Measurements from ENCODE around the gene SEMA4D.

Gene SEMA4D

DNA sequence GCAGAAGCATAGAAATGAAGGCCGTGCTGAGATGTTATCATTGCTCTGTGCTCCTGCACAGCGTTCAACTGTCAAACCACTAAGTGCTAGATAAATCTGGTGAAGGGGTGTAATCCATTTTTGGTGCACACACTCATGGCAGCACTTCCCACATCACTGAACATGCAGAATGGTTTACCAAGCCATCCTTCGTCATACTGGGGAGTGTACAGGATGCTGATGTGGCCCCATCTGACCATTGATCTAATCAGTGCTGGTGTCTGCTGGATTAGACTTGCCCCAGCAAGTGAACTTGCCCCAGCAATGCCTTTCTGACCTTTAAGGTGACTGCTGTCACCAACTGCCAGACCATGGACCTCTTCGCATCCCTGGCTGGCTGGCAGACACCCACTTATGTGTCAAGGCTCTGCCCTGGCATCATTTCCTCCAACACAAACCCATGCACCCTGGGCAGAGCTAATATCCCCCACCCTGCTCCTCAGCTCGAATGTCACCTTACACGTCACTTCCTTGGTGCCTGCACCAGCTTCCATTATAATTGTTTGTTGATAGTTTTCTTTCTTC lies 4.2 kb upstream of the SEMA4D start:
- TF ChIP-seq GATA1 (IDR thresholded peaks at IDR 0.05; ENCODE audit: low read depth, low read length) (no peak), POLR2A (IDR thresholded peaks at IDR 0.05; ENCODE audit: low read length) (no peak)
- peak in 1 of 2 experiments; percentile 23 for DNase-seq

DNA sequence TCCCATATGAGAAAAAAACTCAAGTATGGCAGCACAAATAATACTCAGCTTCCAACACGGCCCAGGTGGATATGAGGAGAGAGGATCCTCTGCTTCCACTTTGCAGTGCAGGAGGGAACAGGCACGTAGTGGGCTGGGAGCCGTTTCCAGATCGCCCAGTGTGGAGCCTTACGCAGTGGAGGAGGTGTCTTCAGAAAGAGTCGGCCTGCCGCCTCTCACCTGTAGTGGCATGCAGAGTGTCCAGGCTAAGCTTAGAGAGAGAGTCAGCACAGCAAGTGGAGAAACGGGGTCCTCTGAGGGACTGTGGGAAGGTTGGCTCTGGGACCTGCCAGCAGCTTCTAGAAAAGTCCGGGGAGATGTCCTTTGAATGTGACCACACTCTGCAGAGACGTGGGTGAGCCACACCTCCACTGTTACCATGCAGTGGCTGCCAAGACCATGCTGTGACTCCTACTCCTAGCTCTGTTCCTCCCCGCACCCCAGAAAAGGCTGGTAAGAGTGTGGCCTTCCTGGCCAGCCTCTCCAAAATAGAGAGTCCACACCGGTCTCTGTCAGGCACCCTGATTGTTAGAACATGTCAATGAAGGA lies 3.5 kb upstream of the SEMA4D start:
- no peak for TF ChIP-seq GATA1 (IDR thresholded peaks at IDR 0.05; ENCODE audit: low read depth, low read length)
- no peak for TF ChIP-seq POLR2A (IDR thresholded peaks at IDR 0.05; ENCODE audit: low read length)
- no peak for DNase-seq

DNA sequence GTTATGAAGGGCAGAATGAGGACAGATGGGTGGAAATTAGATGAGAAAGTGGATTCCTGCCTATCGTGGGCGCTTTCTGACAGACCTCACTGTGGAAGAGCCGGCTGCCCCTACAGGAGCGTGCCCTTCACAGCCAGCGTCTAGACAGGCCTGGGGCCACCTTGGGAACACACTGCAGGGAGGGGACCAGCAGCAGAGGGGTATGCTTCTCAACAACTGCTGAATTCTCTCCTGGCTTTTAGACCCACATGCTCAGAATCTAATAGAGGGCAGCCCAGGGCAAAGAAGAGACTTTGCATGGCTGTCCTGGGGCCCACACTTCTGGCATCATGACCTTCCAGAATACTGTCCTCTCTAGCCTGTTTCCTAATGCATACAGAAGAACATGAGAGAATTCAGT lies 2.1 kb upstream of the SEMA4D start:
- TF ChIP-seq POLR2A (IDR thresholded peaks at IDR 0.05; ENCODE audit: low read length), result no peak
- DNase-seq, result no peak

DNA sequence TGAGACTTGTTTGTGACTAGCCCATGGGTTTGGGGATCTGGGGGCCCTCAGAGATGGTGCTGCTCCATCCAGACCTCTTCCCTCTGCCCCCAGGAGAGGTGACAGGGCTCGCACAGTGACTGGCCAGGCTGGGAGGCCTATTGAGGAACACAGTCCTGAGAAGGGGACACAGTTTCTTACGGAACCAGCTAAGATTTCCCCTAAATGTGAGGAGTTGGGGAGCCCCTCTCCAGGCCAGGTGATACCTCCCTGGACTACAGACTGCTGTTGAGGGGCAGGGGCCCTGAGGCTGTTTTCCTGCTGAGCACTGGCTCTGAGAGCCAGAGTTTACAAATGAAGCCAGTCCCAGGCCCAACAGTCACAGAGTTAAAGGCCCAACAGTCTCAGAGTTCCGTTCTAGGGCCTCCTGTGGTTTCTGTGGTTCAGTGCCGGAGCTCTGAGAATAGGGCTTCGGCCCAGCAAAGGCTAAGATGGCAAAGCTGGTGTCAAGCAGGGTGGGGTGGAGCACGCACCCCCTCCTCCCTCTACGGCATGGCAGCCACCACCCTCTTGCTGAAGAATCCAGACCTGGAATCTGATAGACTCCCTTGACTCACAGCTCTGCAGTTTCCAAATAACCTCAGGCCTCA lies 1.1 kb upstream of the SEMA4D start:
- DNase-seq, result no peak
- TF ChIP-seq GATA1 (IDR thresholded peaks at IDR 0.05; ENCODE audit: low read depth, low read length), result no peak
- TF ChIP-seq POLR2A (IDR thresholded peaks at IDR 0.05; ENCODE audit: low read length), result no peak

DNA sequence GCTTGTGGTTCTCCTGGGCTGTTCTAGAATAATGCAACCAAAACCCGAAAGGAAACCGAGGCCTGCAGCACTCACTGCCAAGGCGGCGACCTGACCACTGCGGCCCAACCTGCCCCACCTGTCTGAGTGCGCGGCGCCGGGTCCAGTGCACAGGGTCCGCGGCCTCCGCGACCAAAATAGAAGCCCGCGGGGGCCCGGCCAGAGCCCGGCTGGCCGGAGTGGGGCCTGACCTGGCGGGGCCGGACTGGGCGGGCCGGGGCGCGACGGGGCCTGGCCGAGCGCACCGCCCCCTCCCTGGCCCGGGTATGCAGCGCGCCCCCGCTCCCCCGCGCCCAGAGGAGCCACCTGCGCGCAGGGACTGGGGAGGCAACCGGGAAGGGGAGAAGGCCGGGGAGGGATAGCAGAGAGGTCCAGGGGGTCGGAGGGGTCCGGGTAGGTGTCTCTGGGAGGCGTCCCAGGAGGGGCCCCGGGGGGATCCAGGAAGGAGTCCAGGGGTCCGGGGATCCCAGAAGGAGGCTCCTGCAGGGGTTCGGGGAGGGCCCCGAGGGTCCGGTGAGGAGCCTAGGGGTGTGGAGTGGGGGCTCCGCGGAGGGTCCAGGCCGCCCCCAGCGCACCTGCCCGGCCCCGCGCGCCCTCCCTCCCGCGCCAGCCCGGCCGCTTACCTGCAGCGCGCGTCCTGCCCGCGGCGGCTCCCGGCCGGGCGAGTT lies 503 bp downstream of the SEMA4D start:
- DNase-seq, result no peak

DNA sequence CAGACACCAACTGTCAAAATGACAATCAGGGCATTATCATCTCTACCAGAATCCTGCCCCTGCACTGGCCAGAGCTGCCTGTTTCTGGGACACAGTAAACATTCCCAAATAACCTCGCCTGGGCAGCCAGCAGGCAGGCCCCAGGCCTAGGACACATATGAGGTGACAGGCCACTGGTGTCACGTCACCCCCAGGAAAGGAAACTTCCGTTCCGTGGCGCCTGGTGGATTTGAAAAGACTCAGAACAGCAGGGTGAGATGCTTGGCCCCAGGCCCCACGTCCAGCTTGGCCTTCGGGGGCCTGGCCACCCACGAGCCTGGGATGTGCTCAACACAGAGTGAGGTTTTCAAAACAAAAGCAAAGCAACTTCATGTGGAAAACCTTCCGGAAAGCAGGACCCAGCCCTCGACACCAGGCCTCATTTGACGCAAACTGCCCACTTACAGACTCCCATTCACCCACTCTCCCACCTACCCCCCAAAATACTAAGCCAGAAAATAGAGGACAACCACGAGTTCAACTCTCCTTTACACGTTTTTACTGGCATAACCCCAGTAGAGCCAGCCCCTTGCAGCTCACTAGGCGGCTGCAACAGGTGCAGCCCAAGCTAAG lies 1.2 kb downstream of the SEMA4D start:
- DNase-seq, result peak in 1 of 2 experiments; percentile 19
- no peak for TF ChIP-seq GATA1 (IDR thresholded peaks at IDR 0.05; ENCODE audit: low read depth, low read length)
- TF ChIP-seq POLR2A (IDR thresholded peaks at IDR 0.05; ENCODE audit: low read length), result no peak

More for the DNA sequence above, 503 bp downstream of the SEMA4D start:
- no peak for TF ChIP-seq GATA1 (IDR thresholded peaks at IDR 0.05; ENCODE audit: low read depth, low read length)
- no peak for TF ChIP-seq POLR2A (IDR thresholded peaks at IDR 0.05; ENCODE audit: low read length)

DNA sequence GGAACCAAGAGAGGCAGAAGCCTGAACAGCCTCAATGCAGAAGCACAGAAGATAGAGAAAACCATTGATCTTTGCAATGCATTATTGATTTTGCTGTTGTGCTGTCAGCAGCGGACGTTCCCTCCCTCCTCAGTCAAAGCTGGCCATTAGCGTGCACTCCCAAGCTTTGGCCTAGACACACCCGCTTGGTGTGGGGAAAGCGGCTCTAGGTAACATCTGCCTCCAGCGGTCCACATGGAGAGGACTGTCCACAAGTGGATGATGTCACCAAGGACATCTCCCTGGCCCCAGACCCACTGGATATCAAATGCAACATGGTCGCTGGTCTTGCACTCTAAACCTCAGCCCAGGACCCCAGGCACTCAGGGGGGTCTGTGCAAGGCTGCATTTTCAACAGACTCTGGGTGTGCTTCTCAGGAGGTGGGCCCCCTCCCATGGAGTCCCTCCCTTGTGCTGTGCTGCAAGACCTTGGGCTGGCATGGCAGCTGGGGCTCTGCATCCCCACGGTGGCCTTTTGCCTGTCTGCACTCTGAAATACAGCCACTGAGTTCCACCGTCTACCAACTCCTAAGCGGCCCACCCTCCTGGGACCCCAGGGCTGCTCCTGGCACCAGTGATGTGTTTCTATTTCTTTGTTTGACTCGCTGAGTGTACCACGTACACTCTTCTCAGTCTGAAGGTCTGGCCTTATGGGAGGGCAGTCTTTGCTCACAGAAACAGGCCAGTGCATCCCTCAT lies 1.9 kb downstream of the SEMA4D start:
- TF ChIP-seq GATA1 (IDR thresholded peaks at IDR 0.05; ENCODE audit: low read depth, low read length) (no peak), POLR2A (IDR thresholded peaks at IDR 0.05; ENCODE audit: low read length) (no peak)
- DNase-seq, result no peak

DNA sequence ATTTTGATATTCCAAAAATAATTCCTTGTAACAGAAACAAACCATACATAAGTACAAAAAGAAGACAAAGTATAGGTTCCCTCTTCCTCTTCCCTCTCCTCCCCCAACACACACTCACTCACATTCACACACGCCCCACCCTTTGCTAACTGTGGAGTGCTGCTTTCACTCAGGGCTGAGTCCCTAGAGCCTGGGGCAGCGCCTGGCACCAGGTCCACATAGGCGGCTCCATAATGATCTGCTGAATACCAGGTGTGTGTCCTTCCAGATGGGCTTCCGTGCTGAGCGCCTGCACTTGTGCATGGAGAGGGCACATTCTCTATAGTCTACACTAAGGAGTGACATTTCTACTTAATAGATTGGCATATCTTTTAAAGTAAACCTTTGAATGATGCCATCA lies 3.7 kb downstream of the SEMA4D start:
- DNase-seq, result no peak
- no peak for TF ChIP-seq POLR2A (IDR thresholded peaks at IDR 0.05; ENCODE audit: low read length)
- TF ChIP-seq GATA1 (IDR thresholded peaks at IDR 0.05; ENCODE audit: low read depth, low read length), result no peak

DNA sequence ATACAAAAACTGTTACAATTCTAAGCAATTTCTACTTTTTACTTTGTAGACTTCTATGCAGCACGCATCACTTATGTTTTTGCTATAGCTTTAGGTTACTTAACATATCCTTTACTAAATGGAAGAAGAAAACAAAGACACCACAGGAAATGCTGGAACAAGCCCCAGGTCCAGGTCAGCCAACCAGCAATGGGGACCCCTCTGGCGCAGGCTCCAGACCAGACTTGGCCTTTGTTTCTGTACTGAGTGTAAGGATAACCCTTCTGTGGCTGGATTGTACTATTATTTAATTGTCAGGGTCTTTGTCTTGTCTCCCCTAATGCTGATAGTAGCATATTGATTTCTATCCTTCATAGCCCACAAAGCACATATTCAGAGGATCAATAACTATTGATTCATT lies 4.2 kb downstream of the SEMA4D start:
- no peak for TF ChIP-seq GATA1 (IDR thresholded peaks at IDR 0.05; ENCODE audit: low read depth, low read length)
- TF ChIP-seq POLR2A (IDR thresholded peaks at IDR 0.05; ENCODE audit: low read length), result no peak

DNA sequence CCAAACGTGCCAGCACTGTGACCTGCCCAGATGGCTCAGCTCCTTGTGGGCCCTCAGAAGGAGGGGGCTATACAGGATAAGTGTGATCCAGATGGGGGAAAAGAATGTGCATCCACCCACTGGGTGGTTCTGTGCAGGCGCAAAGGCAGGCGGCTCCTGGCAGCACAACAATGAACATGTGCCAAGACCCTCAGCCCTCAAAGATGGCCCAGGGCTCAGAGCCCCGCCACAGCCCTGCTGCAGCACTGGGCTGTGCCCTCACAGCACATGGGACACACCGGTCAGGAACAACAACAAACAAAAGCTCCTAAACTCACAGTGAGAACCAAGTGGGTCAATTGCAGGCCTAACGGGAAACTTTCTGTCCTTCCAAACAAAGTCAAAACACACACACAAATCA lies 4.7 kb downstream of the SEMA4D start:
- DNase-seq, result no peak
- TF ChIP-seq POLR2A (IDR thresholded peaks at IDR 0.05; ENCODE audit: low read length) (no peak), GATA1 (IDR thresholded peaks at IDR 0.05; ENCODE audit: low read depth, low read length) (no peak)

More for the DNA sequence above, 4.2 kb downstream of the SEMA4D start:
- DNase-seq, result no peak

DNA sequence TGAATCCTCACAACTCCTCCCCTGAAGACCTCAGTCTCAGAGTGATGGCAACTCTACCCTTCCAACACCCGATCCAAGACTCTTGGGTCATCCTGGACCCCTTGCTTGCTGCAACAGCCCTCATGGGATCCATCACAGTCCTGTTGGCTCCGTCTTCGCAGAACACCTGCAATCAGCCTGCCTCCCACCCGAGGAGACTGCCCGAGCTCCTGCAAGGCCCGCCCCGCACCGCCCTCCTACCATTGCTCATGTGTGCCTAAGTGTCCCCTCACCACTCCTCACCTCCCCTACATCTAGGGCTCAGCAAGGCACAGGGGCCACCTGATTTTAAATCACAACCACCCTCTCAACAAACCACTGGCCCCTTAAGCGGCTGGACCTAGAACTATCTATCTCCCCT lies 5.3 kb downstream of the SEMA4D start:
- no peak for TF ChIP-seq GATA1 (IDR thresholded peaks at IDR 0.05; ENCODE audit: low read depth, low read length)
- TF ChIP-seq POLR2A (IDR thresholded peaks at IDR 0.05; ENCODE audit: low read length), result no peak
- no peak for DNase-seq

DNA sequence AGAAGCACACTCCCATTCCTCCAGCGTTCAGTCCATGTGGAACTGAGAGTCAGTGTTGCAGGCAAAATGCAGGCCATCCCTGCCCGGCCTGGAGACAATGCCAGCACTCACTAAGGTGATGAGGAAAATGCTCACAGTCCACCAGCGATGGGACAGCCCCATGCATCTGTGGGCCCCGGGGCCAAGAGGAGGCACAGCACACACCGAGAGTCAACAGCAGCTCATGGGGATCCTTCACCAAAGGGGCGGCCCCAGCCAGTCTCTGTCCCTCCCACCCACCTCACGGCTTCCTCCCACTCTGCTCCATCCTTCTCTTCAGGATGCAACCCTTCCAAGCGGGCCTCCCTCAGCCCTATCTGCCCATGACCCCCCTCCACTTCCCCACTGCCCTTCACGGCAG lies 6.2 kb downstream of the SEMA4D start:
- no peak for DNase-seq
- TF ChIP-seq GATA1 (IDR thresholded peaks at IDR 0.05; ENCODE audit: low read depth, low read length) (no peak), POLR2A (IDR thresholded peaks at IDR 0.05; ENCODE audit: low read length) (no peak)

Data from erythroblast (primary cell).